Bronchus fibroblast of lung (primary cell): ENCODE data around the gene PIK3CB. TPM values are rescaled to one million over a fixed set of nuclear protein-coding genes. Genes with fewer than 3 reads are reported as not detected.

Experiments used
- total RNA-seq: library from RNA; depleted of rRNA; stranded (reverse); fragments of >200 nt; gene quantifications from 2 replicates; pipeline ENCODE4 v1.2.3, GENCODE V29; 2015

The PIK3CB gene
- total RNA-seq = 4.3 and 5.0 TPM in 2 replicates

DNA sequence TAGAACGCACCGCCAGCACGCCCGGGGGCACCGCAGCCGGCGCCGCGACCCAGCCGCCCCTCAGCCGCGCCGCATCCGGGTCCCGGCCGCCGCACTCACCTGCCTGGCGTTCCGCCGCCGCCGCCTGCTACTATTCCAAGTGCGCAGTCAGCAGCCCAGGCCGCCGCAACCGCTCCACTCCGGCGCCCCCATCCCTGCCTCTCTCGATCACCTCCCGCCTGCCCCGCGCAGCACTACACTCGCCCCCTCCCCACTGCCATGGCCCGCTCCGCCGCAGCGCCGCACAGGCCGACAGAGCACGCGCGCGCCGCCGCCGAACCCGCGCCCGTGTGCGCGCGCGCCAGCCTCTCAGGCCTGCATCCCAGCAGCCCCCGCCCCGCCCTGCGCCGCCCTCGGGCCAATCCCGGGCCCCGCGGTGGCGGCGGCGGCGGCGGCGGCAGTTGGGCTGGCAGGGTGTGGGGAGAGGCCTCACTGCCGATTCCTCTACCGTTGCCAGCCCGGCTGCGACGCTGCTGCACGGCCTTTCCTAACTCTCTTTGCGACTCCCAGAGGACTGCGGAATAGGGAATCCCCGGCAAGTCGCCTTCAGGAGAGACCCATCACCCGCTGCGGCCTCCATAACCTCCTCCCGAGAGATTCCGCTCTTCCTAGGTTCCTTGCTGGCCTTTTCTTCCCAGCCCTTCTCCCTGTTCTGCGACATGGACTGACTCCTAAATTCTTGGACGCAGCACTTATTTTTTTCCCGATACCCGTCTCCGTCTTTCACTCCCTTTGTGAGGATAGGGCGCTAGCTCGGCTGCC lies at the start of gene PIK3CB:
TSS of gene PIK3CB (minus strand) at position 333 of the 801 bp plus-strand sequence. CDS start 75,585 bp downstream, outside the sequence.

DNA sequence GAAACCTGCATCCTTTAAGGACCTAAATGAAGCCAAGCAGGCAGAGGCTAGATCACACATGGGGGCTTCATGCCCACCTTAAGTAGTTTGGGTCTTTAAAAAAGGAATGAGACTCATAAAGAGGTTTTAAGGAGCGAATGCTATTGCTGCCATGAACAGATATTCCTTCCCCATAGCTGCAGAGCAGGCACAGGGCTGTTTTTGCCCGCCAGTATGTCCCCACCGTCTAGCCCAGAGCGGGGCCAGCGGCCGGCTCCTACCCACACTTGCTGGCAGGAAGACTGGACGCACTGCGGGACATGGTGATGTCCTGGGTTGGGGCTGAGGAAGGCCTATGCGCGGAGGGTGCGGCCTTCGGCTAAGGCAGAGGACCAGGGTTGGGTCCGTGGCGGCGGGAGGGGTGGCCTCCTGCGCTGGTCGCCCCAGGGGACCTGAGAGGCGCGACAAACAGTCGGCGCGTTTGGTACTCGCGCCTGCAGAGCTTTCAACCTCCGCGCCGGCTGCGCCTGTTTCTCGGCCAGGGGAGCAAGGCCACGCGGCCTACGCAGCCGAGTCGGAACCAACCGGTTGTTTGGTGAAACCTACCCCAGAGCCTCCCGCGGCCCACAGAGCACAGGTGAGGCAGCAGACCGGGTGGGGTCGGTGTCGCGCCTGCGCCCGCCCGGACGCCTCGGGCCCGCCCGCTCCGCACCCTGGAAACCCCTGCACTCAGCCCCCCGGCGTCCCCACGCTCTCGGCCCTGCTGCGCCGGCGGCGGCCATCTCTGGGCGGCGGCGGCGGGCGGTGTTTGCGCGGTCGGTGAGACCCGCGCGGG lies 226.2 kb downstream of the PIK3CB start, which contains the start of gene FAIM:
TSS of gene FAIM (plus strand) at position 450 of the 814 bp plus-strand sequence. CDS start 10,956 bp downstream, outside the sequence.

Other genes starting within 250 kb of the PIK3CB start
- 13.4 and 15.0 TPM in 2 replicates for gene CEP70, start 240.7 kb downstream of the PIK3CB start, total RNA-seq
- gene FAIM, start 226.2 kb downstream of the PIK3CB start, total RNA-seq = 11.1 TPM in 2 replicates
- gene FOXL2, start 112.2 kb upstream of the PIK3CB start, total RNA-seq = under 0.01 and 0.17 TPM in 2 replicates
- gene FOXL2NB, start 112.3 kb upstream of the PIK3CB start, total RNA-seq = not detected in 2 replicates
- not detected in 2 replicates for gene PRR23A, start 171.3 kb upstream of the PIK3CB start, total RNA-seq
- gene PRR23B, start 186.0 kb upstream of the PIK3CB start, total RNA-seq = not detected in 2 replicates
- gene PRR23C, start 210.0 kb upstream of the PIK3CB start, total RNA-seq = not detected in 2 replicates